ENCODE results near the gene TNIK. TPM values are rescaled to one million over a fixed set of nuclear protein-coding genes. Genes with fewer than 3 reads are reported as not detected.

The TNIK gene
- total and polyA plus RNA-seq, 4 donors: 3.7 to 9.8 (median 5.2) TPM

- no peaks in the 10 kb centered on the region for H3K36me3 ChIP-seq (ENCODE audit: control insufficient read depth in 4 of 4, insufficient read depth in 3 of 4, low read depth in 1 of 4, low read length in 3 of 4)
- H3K4me1 ChIP-seq (ENCODE audit: control insufficient read depth in 4 of 4, insufficient read depth in 4 of 4, low read length in 3 of 4): no peaks in the 10 kb centered on the region
- H3K9ac ChIP-seq (ENCODE audit: low read depth in 1 of 2, low read length in 2 of 2): no peak overlapping the region
- H3K9me3 ChIP-seq (ENCODE audit: control insufficient read depth in 4 of 4, low read length in 3 of 4): no peaks in the 10 kb centered on the region
- no peaks in the 10 kb centered on the region for H3K27me3 ChIP-seq (ENCODE audit: control insufficient read depth in 4 of 4, insufficient read depth in 4 of 4, low read length in 3 of 4)
- H3K4me3 ChIP-seq (ENCODE audit: low read depth in 1 of 3, low read length in 3 of 3): no peak overlapping the region
- H3K27ac ChIP-seq (ENCODE audit: low read depth in 1 of 2, low read length in 2 of 2): no peak overlapping the region
- TF ChIP-seq HNF4A (conservative IDR thresholded peaks at IDR 0.05): no peak
- no peak for TF ChIP-seq RXRA (IDR thresholded peaks at IDR 0.05)
- no peak for TF ChIP-seq CTCF (IDR thresholded peaks at IDR 0.05; ENCODE audit: low read depth, low read length, missing input control)
- TF ChIP-seq REST (IDR thresholded peaks at IDR 0.05): no peak
- no peak for TF ChIP-seq JUND (IDR thresholded peaks at IDR 0.05)
- TF ChIP-seq TAF1 (conservative IDR thresholded peaks at IDR 0.05): no peak
- TF ChIP-seq ZBTB33 (IDR thresholded peaks at IDR 0.05): no peak
- TF ChIP-seq EGR1 (IDR thresholded peaks at IDR 0.05; ENCODE audit: low read depth in 2 of 2): no peak
- TF ChIP-seq YY1 (IDR thresholded peaks at IDR 0.05): no peak
- TF ChIP-seq SP1 (IDR thresholded peaks at IDR 0.05): no peak
- TF ChIP-seq FOXA1 (IDR thresholded peaks at IDR 0.05): no peak
- no peak for TF ChIP-seq ATF3 (IDR thresholded peaks at IDR 0.05)
- no peak for TF ChIP-seq NR2F2 (IDR thresholded peaks at IDR 0.05)
- TF ChIP-seq FOXA2 (IDR thresholded peaks at IDR 0.05): no peak
- no peak for TF ChIP-seq GABPA (IDR thresholded peaks at IDR 0.05 in 1 of 2, conservative IDR thresholded peaks at IDR 0.05 in 1 of 2)
- TF ChIP-seq MAX (IDR thresholded peaks at IDR 0.05): no peak
- TF ChIP-seq RAD21 (IDR thresholded peaks at IDR 0.05): no peak
- no peak for TF ChIP-seq HNF4G (IDR thresholded peaks at IDR 0.05)
- no peak for DNase-seq (ENCODE audit: low spot score)
- 96% methylated on average over 2 of the region's 2 CpGs for WGBS
Observed at GRCh38 chr3:171505822-171506333, 45.7 kb upstream of the TNIK start.
